Heart left ventricle (tissue), 16 donors: ENCODE results near the gene JADE1. TPM values are rescaled to one million over a fixed set of nuclear protein-coding genes. Genes with fewer than 3 reads are reported as not detected.

Experiments
- ATAC-seq, 4 donors: fragments of 200-7000 bp; cut with Tn5 transposase; one replicate each; pipeline ENCODE4 v1.9.1; 2020 to 2022; ENCODE audit warnings: moderate library complexity in 4 of 4, mild to moderate bottlenecking in 3 of 4, moderate number of reproducible peaks in 1 of 4
- DNase-seq, 5 donors: peaks; one replicate each; pipeline ENCODE4 v3.0.0-alpha.2; 2020
- H3K27ac ChIP-seq, 12 donors: fragments of 200-600 bp; sonication (generic) in 4 of 12; one replicate each; pipeline versions ENCODE4 v1.5.0 to v1.8.0; 2016 to 2022; ENCODE audit warnings: mild to moderate bottlenecking in 2 of 12
- H3K27me3 ChIP-seq, 9 donors: fragments of 200-600 bp; sonication (generic) in 2 of 9; one replicate each; pipeline versions ENCODE4 v1.5.1 to v1.8.0; 2016 to 2022; ENCODE audit warnings: mild to moderate bottlenecking in 3 of 9
- H3K36me3 ChIP-seq, 9 donors: fragments of 200-600 bp; sonication (generic) in 2 of 9; one replicate each; pipeline versions ENCODE4 v1.5.0 to v1.8.0; 2018 to 2022; ENCODE audit warnings: mild to moderate bottlenecking in 2 of 9
- H3K4me1 ChIP-seq, 12 donors: fragments of 200-600 bp; sonication (generic) in 4 of 12; one replicate each; pipeline versions ENCODE4 v1.5.0 to v1.8.0; 2016 to 2022; ENCODE audit warnings: mild to moderate bottlenecking in 3 of 12
- H3K4me3 ChIP-seq, 12 donors: fragments of 200-600 bp; sonication (generic) in 4 of 12; one replicate each; pipeline versions ENCODE4 v1.5.0 to v1.8.0; 2017 to 2022; ENCODE audit warnings: mild to moderate bottlenecking in 9 of 12, moderate library complexity in 4 of 12
- H3K9me3 ChIP-seq, 12 donors: fragments of 200-600 bp; sonication (generic) in 4 of 12; one replicate each; pipeline versions ENCODE4 v1.5.0 to v1.8.0; 2016 to 2022; ENCODE audit warnings: mild to moderate bottlenecking in 1 of 12
- POLR2A ChIP-seq, 2 donors: fragments of 450-650 bp; IDR thresholded peaks; one replicate each; pipeline ENCODE4 v1.6.1; 2017; ENCODE audit warnings: antibody characterized with exemption in 2 of 2, mild to moderate bottlenecking in 2 of 2, moderate library complexity in 2 of 2
- WGBS, 4 donors: extraction: QIAGEN DNeasy Blood & Tissue Kit in 2 of 4; methylation state at CpG; one replicate each; pipeline versions ENCODE4 v1.1.5 to v1.1.7; 2013 to 2018; 5-methylcytosine and 5-hydroxymethylcytosine counted together
- intact Hi-C, 10 donors: fragments of 100-400 bp; cut with DNase I; formaldehyde crosslinking; loops; one replicate each; pipeline versions ENCODE4 v1.11.1 to v1.14.2; 2022
- polyA plus RNA-seq, 2 donors: library from polyadenylated mRNA; stranded (reverse); fragments of 200-250 nt; gene quantifications; one replicate each; pipeline ENCODE4 v1.2.3, GENCODE V29; 2013
- total RNA-seq, 9 donors: library from RNA; depleted of rRNA in 2 of 9; stranded (reverse); fragments of >200 nt in 2 of 9; fragmentation: NEBNext Ultra II Directional in 3 of 9; extraction: Animal tissue kit (Norgen Biotek cat#: 25700) in 3 of 9; gene quantifications; one replicate each; pipeline versions ENCODE4 v1.1.0 to v1.2.4, GENCODE V29; 2016 to 2023
- TF ChIP-seq, protein P1 (sequence below), 12 donors: fragments of 200-600 bp; sonication (generic) in 4 of 12; IDR thresholded peaks; one replicate each; pipeline versions ENCODE4 v1.5.0 to v1.8.0; 2018 to 2022; ENCODE audit warnings: antibody characterized with exemption in 12 of 12, mild to moderate bottlenecking in 5 of 12
- donor health status: ischemic (EF 13 %, LVEDD 7.1; RV severe dilation, severe dysfunction).
- donor health status: healthy with polysubstance abuse.
- donor health status: DM: no; HTN: yes; CAD: no.
- donor health status: DM: no; HTN: no; CAD: no.
- donor health status: ischemic (EF 25% LVEDD 6.9; RV normal size, moderate dysfunction).
- donor health status: ischemic (EF 25% LVEDD 5.7; RV mildly dilated, moderate dysfunction).
- donor health status: healthy.
- donor health status: DM: yes; HTN: yes; CAD: no.
- donor health status: ischemic (EF 35%, LVEDD 5.7; RV mildly dilated, moderate dysfunction).
- donor health status: nonischemic (EF 11% LVEDD 7.7; RV severe dilation, severe dysfunction).
- donor health status: DM: yes; HTN: yes; CAD: no.
- donor health status: PGD.
- donor health status: ischemic (EF 29% LVEDD 5.4; RV normal size, mild dysfunction).
- donor health status: nonischemic (EF 23%, LVEDD 6.1; RV moderate dilation, normal function).

Gene JADE1
- total and polyA plus RNA-seq, 11 donors, result 15.0 to 31.9 (median 19.7) TPM

DNA sequence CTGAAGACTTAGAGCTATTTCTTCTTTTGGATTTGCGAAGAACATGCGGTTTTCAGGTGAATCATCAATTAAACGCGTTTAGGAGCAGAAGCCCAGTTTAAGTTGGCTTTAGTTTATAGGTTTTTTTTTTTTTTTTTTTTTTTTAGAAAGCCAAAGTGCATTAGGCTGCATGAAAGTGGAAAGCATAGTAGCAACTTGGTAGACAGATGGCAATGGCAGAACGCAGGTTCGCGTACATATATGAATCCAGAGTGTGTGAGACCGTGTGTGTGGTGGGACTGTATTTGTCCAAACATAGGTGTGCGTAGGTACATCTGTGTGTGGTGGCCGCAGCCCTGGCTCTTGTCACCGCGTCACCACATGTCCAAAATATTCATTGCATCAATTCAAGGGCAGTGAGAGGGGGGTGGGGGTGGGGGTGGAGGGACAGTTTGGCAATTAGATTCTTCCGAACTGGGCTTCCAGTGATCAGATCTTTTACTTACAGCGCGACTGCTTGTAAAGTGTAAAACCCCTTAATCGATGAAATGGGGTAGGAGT is 901 bp downstream of the JADE1 start:
- peak in 4 of 5 donors; percentile 23 to 54 (median 40) for DNase-seq
- Histone ChIP-seq H3K4me3 (peak overlapping the region; percentile 64 to 94 (median 88)), H3K27me3 (no peaks in the 10 kb centered on the region), H3K9me3 (no peaks in the 10 kb centered on the region), H3K36me3 (no peaks in the 10 kb centered on the region), H3K27ac (peak overlapping the region; percentile 90 to 97 (median 96)), H3K4me1 (peaks cover 0 to 23% (median 8%) of the 10 kb centered on the region in 12 donors)
- 0 to 1% (median 0%) methylated on average over 16 of the region's 16 CpGs for WGBS, 4 donors
- peak; percentile 3 to 31 (median 24) for ATAC-seq
- intact Hi-C loops, result loop anchor here (2.0 to 10.0 kb wide), 13 partner anchors 37 to 526 kb away; partner anchors contain the start of genes PGRMC2 (in 4 of the 10), SCLT1 (in 2 of the 10) and C4orf33 (in 1 of the 10)
- TF ChIP-seq, protein P1, sequence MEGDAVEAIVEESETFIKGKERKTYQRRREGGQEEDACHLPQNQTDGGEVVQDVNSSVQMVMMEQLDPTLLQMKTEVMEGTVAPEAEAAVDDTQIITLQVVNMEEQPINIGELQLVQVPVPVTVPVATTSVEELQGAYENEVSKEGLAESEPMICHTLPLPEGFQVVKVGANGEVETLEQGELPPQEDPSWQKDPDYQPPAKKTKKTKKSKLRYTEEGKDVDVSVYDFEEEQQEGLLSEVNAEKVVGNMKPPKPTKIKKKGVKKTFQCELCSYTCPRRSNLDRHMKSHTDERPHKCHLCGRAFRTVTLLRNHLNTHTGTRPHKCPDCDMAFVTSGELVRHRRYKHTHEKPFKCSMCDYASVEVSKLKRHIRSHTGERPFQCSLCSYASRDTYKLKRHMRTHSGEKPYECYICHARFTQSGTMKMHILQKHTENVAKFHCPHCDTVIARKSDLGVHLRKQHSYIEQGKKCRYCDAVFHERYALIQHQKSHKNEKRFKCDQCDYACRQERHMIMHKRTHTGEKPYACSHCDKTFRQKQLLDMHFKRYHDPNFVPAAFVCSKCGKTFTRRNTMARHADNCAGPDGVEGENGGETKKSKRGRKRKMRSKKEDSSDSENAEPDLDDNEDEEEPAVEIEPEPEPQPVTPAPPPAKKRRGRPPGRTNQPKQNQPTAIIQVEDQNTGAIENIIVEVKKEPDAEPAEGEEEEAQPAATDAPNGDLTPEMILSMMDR (IDR thresholded peaks at IDR 0.05), result peak in 1 of 12 donors; percentile 22
- TF ChIP-seq POLR2A (IDR thresholded peaks at IDR 0.05), result no peak

DNA sequence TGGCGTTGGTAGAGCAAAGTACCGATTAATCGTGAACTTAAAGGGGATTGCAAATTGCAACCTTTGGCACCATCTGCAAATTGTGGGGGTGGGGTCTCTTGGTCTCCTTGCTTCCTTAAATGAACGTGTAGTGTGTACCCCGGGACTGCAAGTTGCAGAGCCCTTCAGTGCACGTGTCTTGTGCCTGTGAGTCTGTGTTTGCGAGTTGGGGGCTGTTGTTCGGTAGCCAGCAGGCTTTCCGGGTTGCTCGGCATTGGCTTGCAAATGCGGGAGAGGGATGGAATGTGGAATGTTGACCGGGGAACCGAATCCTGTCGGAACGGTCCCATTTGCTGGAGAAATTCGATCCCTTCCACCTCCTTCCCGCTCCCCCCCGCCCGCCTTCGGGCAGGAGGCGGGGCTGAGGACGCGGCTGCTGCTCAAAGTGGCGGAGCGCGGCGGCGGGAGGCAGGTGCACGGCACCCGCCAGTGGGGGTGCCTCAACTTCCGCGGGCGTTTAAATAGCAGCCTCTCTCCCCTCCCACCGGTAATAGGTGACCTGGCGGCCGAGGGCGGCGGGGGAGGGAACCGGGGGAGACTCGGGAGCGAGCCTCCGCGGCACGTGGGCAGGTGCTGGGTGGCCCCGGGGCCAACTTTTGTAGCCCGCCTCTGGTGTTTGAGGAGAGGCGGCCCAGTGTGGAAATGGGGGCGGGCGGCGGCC is 1.5 kb downstream of the JADE1 start:
- no peaks in the 10 kb centered on the region for H3K9me3 ChIP-seq
- peak; percentile 44 to 60 (median 59) for ATAC-seq
- peak overlapping the region; percentile 64 to 94 (median 88) for H3K4me3 ChIP-seq
- H3K4me1 ChIP-seq, result peaks cover 0 to 30% (median 9%) of the 10 kb centered on the region in 12 donors
- no peaks in the 10 kb centered on the region for H3K27me3 ChIP-seq
- H3K27ac ChIP-seq, result peak overlapping the region; percentile 90 to 97 (median 96)
- TF ChIP-seq, protein P1 (IDR thresholded peaks at IDR 0.05), result no peak
- TF ChIP-seq POLR2A (IDR thresholded peaks at IDR 0.05), result peak in 1 of 2 donors; percentile 41
- no peaks in the 10 kb centered on the region for H3K36me3 ChIP-seq
- peak; percentile 76 to 90 (median 78) for DNase-seq
- intact Hi-C loops, result loop anchor here (2.0 to 10.0 kb wide), 13 partner anchors 36 to 526 kb away; partner anchors contain the start of genes PGRMC2 (in 4 of the 10), SCLT1 (in 2 of the 10) and C4orf33 (in 1 of the 10)
- 0 to 1% (median 1%) methylated on average over 12 to 50 of the region's 50 CpGs for WGBS, 4 donors

DNA sequence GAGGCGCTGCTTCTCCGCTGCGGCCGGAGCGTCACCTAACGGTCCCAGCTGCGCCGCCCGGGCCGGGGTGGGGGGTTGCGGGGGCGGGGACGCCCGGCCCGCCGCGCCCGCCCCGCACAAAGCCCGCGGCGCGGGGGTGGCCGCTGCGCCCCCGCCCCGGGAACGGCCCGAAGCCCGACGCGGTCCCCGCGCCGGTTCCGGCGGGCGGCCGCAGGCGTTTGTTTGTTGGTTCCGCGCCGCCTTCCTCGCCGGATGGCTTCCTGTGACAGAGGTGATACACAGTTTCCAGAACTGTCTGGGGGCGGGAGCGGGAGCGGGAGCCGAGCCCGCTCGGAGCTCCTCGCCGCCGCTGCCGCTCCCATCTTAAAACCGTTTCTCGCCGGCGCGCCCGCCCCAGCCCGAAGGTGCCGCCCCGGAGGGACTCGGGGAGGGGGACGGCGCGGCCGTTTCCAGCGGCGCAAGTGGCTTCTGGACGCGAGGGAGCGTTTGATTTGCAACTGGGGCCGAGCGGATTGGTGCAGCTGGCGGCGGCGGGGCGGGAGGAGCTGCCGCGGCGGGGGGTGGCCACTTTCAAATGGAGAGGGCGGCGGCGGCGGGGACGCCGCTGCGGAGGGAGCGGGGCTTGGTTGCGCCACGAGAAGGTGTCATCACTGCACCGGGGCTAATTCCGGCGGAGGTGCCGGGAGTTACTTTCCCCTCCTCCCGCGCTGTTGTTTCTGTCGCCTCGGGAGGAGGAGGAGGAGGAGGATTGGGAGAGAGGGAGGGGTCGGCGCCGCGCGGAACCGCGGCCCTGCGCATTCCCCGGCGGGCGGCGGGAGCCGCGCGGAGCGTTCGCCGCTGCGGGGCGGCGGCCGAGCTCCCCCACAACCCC is 2.3 kb downstream of the JADE1 start:
- intact Hi-C loops, result loop anchor here (1.0 to 10.0 kb wide), 14 partner anchors 32 to 527 kb away; partner anchors contain the start of genes PGRMC2 (in 4 of the 10), SCLT1 (in 2 of the 10) and C4orf33 (in 1 of the 10)
- TF ChIP-seq POLR2A (IDR thresholded peaks at IDR 0.05), result peak; percentile 17 to 70
- TF ChIP-seq, protein P1 (IDR thresholded peaks at IDR 0.05), result peak in 1 of 12 donors; percentile 18
- Histone ChIP-seq H3K27me3 (no peaks in the 10 kb centered on the region), H3K27ac (peak overlapping the region; percentile 90 to 97 (median 96)), H3K36me3 (no peaks in the 10 kb centered on the region), H3K9me3 (no peaks in the 10 kb centered on the region), H3K4me1 (peaks cover 0 to 34% (median 9%) of the 10 kb centered on the region in 12 donors), H3K4me3 (peak overlapping the region; percentile 64 to 94 (median 88))
- DNase-seq (peak; percentile 90 to 95 (median 93)), ATAC-seq (peak; percentile 43 to 82 (median 76))
- 1% methylated on average over 25 to 123 of the region's 123 CpGs for WGBS, 4 donors
